Endothelial cell (in vitro differentiated cells): Measurements from ENCODE around the gene LGALS14. TPM values are rescaled to one million over a fixed set of nuclear protein-coding genes. Genes with fewer than 3 reads are reported as not detected.

Source experiments
- DNase-seq: peaks from one replicate; pipeline ENCODE4 v3.0.0; 2021; ENCODE audit warnings: low spot score
- H3K27ac Mint-ChIP-seq: one replicate; pipeline ENCODE4 v1.8.0; 2021; ENCODE audit warnings: mixed read lengths, inconsistent platforms; ENCODE audit not compliant: unreplicated experiment
- H3K27me3 Mint-ChIP-seq: one replicate; pipeline ENCODE4 v1.8.0; 2021; ENCODE audit warnings: mild to moderate bottlenecking, moderate library complexity, mixed read lengths, inconsistent platforms; ENCODE audit not compliant: unreplicated experiment
- H3K36me3 Mint-ChIP-seq: one replicate; pipeline ENCODE4 v1.8.0; 2021; ENCODE audit warnings: mild to moderate bottlenecking, low read depth, mixed read lengths, inconsistent platforms; ENCODE audit not compliant: unreplicated experiment
- H3K4me1 Mint-ChIP-seq: one replicate; pipeline ENCODE4 v1.8.0; 2021; ENCODE audit warnings: mild to moderate bottlenecking, mixed read lengths, inconsistent platforms; ENCODE audit not compliant: unreplicated experiment
- H3K4me3 Mint-ChIP-seq: one replicate; pipeline ENCODE4 v1.8.0; 2021; ENCODE audit warnings: mild to moderate bottlenecking, mixed read lengths, inconsistent platforms; ENCODE audit not compliant: unreplicated experiment
- H3K9me3 Mint-ChIP-seq: one replicate; pipeline ENCODE4 v1.8.0; 2021; ENCODE audit warnings: mixed read lengths, inconsistent platforms; ENCODE audit not compliant: unreplicated experiment
- CTCF ChIP-seq: fragments of 200-600 bp; sonication (generic); IDR thresholded peaks from one replicate; pipeline ENCODE4 v1.5.0; 2021; ENCODE audit warnings: antibody characterized with exemption; ENCODE audit not compliant: unreplicated experiment
- total RNA-seq: library from RNA; stranded (reverse); fragmentation: NEBNext Ultra II Directional; extraction: Animal tissue kit (Norgen Biotek cat#: 25700); gene quantifications from one replicate; pipeline ENCODE4 v1.2.1, GENCODE V29; 2021; ENCODE audit not compliant: unreplicated experiment

LGALS14 gene
- total RNA-seq, 1 donor from 2014 or later = not detected

DNA sequence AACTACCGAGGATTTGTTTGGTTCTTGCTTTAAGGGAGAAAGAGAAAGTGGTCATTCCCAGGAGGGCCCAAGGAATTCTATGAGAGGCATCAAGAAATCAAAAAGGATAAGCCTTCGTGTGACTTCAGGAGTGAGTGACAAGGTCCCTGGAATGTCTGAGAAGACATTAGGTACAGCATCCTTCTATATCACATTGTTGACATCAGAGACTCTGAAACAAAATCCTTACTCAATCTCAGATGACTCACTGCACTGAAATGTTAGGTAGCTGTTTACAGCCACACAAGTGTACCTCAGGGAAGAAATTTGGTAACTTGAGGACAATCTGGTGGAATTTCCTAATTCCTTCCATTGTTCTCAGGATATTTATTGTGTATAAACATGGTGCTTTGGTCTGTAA, 7.9 kb upstream of the LGALS14 start:
- Mint-ChIP-seq H3K9me3 (no peaks in the 10 kb centered on the region), H3K27ac (no peak overlapping the region)

DNA sequence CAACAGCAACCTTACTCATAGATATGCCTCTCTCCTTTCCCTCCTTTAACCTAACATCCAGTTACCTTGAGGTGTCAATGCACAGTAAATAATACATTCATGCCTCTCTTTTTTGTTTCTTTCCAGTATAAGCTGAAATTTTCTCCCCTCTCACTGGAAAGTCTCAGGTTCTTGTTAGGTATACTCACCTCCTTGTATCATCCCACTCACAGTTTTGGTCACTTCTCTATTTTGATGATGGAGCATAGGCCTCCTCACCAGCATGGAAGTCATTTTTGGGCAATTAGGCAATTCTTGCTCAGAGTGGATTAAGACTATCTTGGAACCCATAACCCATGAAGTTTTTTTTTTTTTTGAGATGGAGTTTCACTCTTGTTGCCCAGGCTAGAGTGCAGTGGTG, 5.7 kb upstream of the LGALS14 start:
- TF ChIP-seq CTCF = no peak
- Mint-ChIP-seq H3K9me3 (no peaks in the 10 kb centered on the region), H3K27ac (no peak overlapping the region), H3K4me1 (peaks cover 5% of the 10 kb centered on the region), H3K4me3 (no peak overlapping the region), H3K36me3 (no peaks in the 10 kb centered on the region), H3K27me3 (peaks cover 2% of the 10 kb centered on the region)
- DNase-seq = no peak

More for the DNA sequence above, 7.9 kb upstream of the LGALS14 start:
- H3K4me1 Mint-ChIP-seq = peaks cover 5% of the 10 kb centered on the region
- no peak for TF ChIP-seq CTCF
- no peak for DNase-seq
- H3K4me3 Mint-ChIP-seq = no peak overlapping the region
- H3K36me3 Mint-ChIP-seq = no peaks in the 10 kb centered on the region
- peaks cover 2% of the 10 kb centered on the region for H3K27me3 Mint-ChIP-seq

DNA sequence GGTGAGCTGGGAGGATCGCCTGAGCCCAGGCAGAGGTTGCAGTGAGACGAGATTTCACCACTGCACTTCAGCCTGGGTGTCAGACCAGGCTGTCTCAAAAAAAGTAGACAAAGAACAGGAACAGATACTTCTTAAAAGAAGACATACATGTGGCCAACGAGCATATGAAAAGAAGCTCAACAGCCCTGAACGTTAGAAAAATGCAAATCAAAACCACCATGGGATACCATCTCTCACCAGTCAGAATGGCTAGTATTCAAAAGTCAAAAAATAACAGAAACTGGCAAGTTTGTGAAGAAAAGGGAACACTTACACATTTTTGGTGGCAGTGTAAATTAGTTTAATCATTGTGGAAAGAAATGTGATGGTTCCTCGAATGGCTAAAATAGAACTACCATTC, 3.0 kb upstream of the LGALS14 start:
- H3K27me3 Mint-ChIP-seq = peaks cover 2% of the 10 kb centered on the region
- TF ChIP-seq CTCF = no peak
- H3K36me3 Mint-ChIP-seq = no peaks in the 10 kb centered on the region
- no peaks in the 10 kb centered on the region for H3K9me3 Mint-ChIP-seq
- no peak for DNase-seq
- H3K27ac Mint-ChIP-seq = no peak overlapping the region
- H3K4me3 Mint-ChIP-seq = no peak overlapping the region
- peaks cover 5% of the 10 kb centered on the region for H3K4me1 Mint-ChIP-seq

DNA sequence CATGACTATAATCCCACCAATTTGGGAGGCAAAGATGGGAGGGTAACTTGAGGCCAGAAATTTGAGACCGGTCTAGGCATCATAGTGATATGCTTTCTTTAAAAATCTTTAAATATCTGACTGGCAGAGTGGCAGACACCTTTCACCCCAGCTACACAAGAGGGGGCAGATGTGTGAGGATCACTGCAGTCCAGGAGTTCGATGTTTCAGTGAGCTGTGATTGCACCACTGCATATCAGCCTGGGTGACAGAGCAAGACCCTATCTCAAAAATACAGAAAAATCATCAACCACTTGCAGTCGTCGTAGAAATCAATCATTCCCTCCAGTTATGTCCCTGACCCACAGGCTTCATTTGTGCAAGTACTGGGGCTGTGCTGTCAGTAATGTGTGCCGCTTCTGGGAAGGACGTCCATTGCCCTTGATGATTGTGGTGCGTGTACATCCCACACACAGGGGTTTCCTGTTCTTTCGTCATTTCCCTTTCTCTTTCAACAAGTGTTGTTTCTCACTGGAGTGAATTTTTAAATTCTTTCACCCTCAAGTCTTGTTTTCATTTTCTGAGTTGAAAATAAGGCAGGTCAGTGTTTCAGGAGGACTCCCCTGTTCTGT, 1.4 kb downstream of the LGALS14 start:
- Mint-ChIP-seq H3K27me3 (peaks cover 2% of the 10 kb centered on the region), H3K4me3 (no peak overlapping the region), H3K9me3 (no peaks in the 10 kb centered on the region), H3K4me1 (peaks cover 2% of the 10 kb centered on the region), H3K27ac (no peak overlapping the region), H3K36me3 (no peaks in the 10 kb centered on the region)
- DNase-seq = no peak
- no peak for TF ChIP-seq CTCF

- DNase-seq = no peak
- Mint-ChIP-seq H3K36me3 (no peaks in the 10 kb centered on the region), H3K9me3 (no peaks in the 10 kb centered on the region), H3K4me3 (no peak overlapping the region), H3K27ac (no peak overlapping the region), H3K4me1 (peaks cover 2% of the 10 kb centered on the region), H3K27me3 (no peaks in the 10 kb centered on the region)
- TF ChIP-seq CTCF = no peak
These were observed 4.3 kb downstream of the LGALS14 start for GRCh38 chr19:39708594-39708993.
